22Rv1 (cell line): ENCODE data around the gene ST3GAL5.

Experiments
- CTCF ChIP-seq: fragments of 450-650 bp; IDR thresholded peaks from 2 replicates; pipeline ENCODE4 v1.5.1; 2017; ENCODE audit warnings: mild to moderate bottlenecking
- ZFX ChIP-seq: fragments of 450-650 bp; IDR thresholded peaks from 2 replicates; pipeline ENCODE4 v1.6.1; 2017; ENCODE audit warnings: antibody characterized with exemption, borderline replicate concordance

DNA sequence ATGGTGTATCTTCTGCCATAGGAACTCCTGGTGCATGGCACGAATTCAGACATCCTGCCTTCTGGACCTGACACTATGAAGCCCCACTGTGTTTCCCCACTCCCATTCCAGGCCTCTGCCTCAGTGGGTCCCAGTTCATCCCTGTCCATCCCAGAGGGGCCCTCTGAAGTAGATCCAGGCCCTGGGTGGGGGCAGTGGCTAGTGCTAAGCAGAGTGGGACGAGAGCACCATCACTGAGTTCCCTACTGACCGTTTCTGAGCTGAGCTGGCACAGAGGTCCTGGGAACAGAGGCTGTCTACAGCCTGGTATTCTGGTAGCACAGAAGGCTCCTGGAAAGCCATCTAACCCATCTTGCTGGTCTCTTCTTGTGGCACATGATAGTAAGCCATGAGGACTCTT is 81.0 kb downstream of the ST3GAL5 start:
- TF ChIP-seq CTCF = no peak
- TF ChIP-seq ZFX = no peak
